ENCODE measurements around the gene CD200. TPM values are rescaled to one million over a fixed set of nuclear protein-coding genes. Genes with fewer than 3 reads are reported as not detected.

Gene CD200
- total and polyA plus RNA-seq, 2 experiments from 2014 or later, result 5.4 to 11.6 TPM

DNA sequence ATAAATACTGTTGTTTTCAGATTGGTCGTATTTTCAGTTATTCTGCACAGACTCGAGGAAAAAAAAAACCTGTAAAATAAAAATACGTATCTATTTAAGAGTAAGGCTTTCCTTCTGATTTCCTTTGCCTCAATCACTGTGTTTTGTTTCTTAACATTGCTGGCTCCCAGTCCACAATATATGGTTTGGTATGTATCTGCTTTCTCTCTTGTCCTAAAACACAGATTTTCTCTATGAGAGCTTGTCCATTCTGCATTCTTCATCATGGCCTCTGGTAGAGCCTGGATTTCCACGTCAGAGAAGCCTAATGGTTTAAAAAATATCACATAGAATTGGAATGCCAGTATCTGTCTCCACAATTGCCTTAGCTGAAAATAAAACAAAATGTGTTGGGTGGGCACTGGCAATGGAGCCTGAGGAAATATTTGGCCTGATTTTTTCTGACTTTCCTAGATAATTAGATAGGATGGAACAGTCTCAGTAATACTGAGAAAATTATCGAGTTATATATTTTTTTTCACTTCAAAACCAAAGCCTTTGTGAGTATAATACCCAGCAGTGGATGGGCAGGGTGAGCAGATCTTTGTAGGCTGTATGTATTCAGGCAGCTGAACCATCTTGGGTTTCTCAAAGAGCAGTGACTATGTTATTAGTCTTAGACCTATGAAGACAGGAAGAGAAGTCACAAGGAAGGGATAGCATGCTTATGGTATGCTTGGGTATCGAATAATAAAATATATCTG lies 1.9 kb downstream of the CD200 start:
- Histone ChIP-seq H3K27ac (no peak overlapping the region), H3K9me3 (ENCODE audit: low read depth) (no peaks in the 10 kb centered on the region), H3K27me3 (no peaks in the 10 kb centered on the region), H3K36me3 (no peaks in the 10 kb centered on the region), H3K4me3 (peak overlapping the region; percentile 66), H3K4me1 (ENCODE audit: low read depth) (peaks cover 3% of the 10 kb centered on the region)
- no peak for TF ChIP-seq CTCF (IDR thresholded peaks at IDR 0.05; ENCODE audit: low read depth, low read length)
- peak in 1 of 2 donors; percentile 65 for DNase-seq (ENCODE audit: low read depth in 1 of 2, low spot score in 1 of 2)

GRCh38 chr3:112335434-112335781 lies 2.5 kb downstream of the CD200 start:
- Histone ChIP-seq H3K4me1 (ENCODE audit: low read depth) (peaks cover 3% of the 10 kb centered on the region), H3K27me3 (no peaks in the 10 kb centered on the region), H3K36me3 (no peaks in the 10 kb centered on the region), H3K4me3 (no peak overlapping the region), H3K27ac (no peak overlapping the region), H3K9me3 (ENCODE audit: low read depth) (no peaks in the 10 kb centered on the region)
- DNase-seq (ENCODE audit: low read depth in 1 of 2, low spot score in 1 of 2), result no peak
- TF ChIP-seq CTCF (IDR thresholded peaks at IDR 0.05; ENCODE audit: low read depth, low read length), result no peak

DNA sequence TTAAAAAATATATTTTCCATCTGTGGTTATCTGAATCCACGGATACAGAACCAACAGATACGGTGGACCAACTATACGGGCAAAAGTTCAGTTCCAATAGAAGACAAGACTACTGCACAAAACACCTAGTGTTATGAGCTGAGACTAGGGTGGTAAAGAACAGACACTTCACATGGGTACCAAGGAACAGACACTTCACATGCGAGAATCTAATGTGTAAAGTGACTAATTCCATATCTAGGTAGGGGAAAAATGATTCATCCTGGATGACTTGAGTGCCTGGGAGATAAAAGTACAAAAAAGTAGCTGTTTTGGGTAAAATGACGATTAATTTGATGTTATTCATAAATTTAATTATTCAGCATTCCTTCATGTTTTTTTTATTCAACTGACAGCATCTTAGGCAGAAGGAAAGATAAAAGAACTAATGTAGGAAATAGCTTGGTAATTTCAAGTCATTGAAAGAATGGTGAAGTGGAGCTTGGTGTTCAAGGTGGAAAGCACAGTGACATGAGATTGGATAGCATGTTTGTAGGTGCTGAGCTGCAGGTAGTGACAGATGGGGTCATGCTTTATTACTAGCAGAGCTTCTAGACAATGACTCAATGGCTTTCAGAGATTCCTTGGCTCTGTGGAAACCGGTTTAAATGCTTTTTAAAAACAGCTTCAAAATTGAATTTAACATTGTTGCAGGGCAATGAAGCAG lies 5.2 kb downstream of the CD200 start:
- H3K4me3 ChIP-seq, result no peak overlapping the region
- DNase-seq (ENCODE audit: low read depth in 1 of 2, low spot score in 1 of 2), result no peak
- no peaks in the 10 kb centered on the region for H3K36me3 ChIP-seq
- H3K4me1 ChIP-seq (ENCODE audit: low read depth), result no peaks in the 10 kb centered on the region
- no peaks in the 10 kb centered on the region for H3K27me3 ChIP-seq
- TF ChIP-seq CTCF (IDR thresholded peaks at IDR 0.05; ENCODE audit: low read depth, low read length), result no peak
- H3K27ac ChIP-seq, result no peak overlapping the region
- H3K9me3 ChIP-seq (ENCODE audit: low read depth), result no peaks in the 10 kb centered on the region

GRCh38 chr3:112338727-112339056 lies 5.7 kb downstream of the CD200 start:
- no peak for TF ChIP-seq CTCF (IDR thresholded peaks at IDR 0.05; ENCODE audit: low read depth, low read length)
- no peaks in the 10 kb centered on the region for H3K9me3 ChIP-seq (ENCODE audit: low read depth)
- no peaks in the 10 kb centered on the region for H3K4me1 ChIP-seq (ENCODE audit: low read depth)
- H3K36me3 ChIP-seq, result no peaks in the 10 kb centered on the region
- no peak overlapping the region for H3K27ac ChIP-seq
- H3K27me3 ChIP-seq, result no peaks in the 10 kb centered on the region
- no peak for DNase-seq (ENCODE audit: low read depth in 1 of 2, low spot score in 1 of 2)
- no peak overlapping the region for H3K4me3 ChIP-seq

GRCh38 chr3:112339134-112339533 lies 6.2 kb downstream of the CD200 start:
- no peak overlapping the region for H3K4me3 ChIP-seq
- no peak for TF ChIP-seq CTCF (IDR thresholded peaks at IDR 0.05; ENCODE audit: low read depth, low read length)

More at GRCh38 chr3:112339134-112339533, 6.2 kb downstream of the CD200 start:
- no peak overlapping the region for H3K27ac ChIP-seq
- no peaks in the 10 kb centered on the region for H3K9me3 ChIP-seq (ENCODE audit: low read depth)
- H3K36me3 ChIP-seq, result no peaks in the 10 kb centered on the region
- H3K4me1 ChIP-seq (ENCODE audit: low read depth), result no peaks in the 10 kb centered on the region
- no peak for DNase-seq (ENCODE audit: low read depth in 1 of 2, low spot score in 1 of 2)
- H3K27me3 ChIP-seq, result no peaks in the 10 kb centered on the region

All from cardiac muscle cell (in vitro differentiated cells and primary cell).